MM.1S (cell line): Measurements from ENCODE around the gene AQP2.
A peak's percentile ranks its signal among the peaks of the same experiment; 100 is the strongest.

ENCODE experiments used
- DNase-seq: peaks from one replicate; pipeline ENCODE4 v3.0.0-alpha.2; 2015
- H2AFZ ChIP-seq: fragments of 300-600 bp; sonication (generic); 2 replicates; pipeline ENCODE4 v1.6.0; 2016; ENCODE audit warnings: antibody characterized with exemption, low read length
- H3F3A ChIP-seq: fragments of 300-600 bp; sonication (generic); 2 replicates; pipeline ENCODE4 v1.6.1; 2016; ENCODE audit warnings: mild to moderate bottlenecking, antibody characterized with exemption, low read length, moderate library complexity, mixed read lengths; ENCODE audit not compliant: insufficient read depth
- H3K27ac ChIP-seq: fragments of 300-600 bp; sonication (generic); 2 replicates; pipeline ENCODE4 v1.5.1; 2016; ENCODE audit warnings: mild to moderate bottlenecking, low read length
- H3K27me3 ChIP-seq: fragments of 300-600 bp; sonication (generic); replicated peaks from 2 replicates; pipeline ENCODE4 v1.6.0; 2016; ENCODE audit warnings: low read length; ENCODE audit not compliant: insufficient read depth
- H3K36me3 ChIP-seq: fragments of 300-600 bp; sonication (generic); replicated peaks from 2 replicates; pipeline ENCODE4 v1.6.1; 2016; ENCODE audit warnings: mild to moderate bottlenecking, low read length, mixed read lengths; ENCODE audit not compliant: insufficient read depth
- H3K4me1 ChIP-seq: fragments of 300-600 bp; sonication (generic); 2 replicates; pipeline ENCODE4 v1.6.1; 2016; ENCODE audit warnings: low read length, mixed read lengths
- H3K4me2 ChIP-seq: fragments of 300-600 bp; sonication (generic); 2 replicates; pipeline ENCODE4 v1.6.0; 2016; ENCODE audit warnings: low read depth, low read length
- H3K4me3 ChIP-seq: fragments of 300-600 bp; sonication (generic); 2 replicates; pipeline ENCODE4 v1.5.1; 2016; ENCODE audit warnings: low read length, mixed read lengths
- H3K79me2 ChIP-seq: fragments of 300-600 bp; sonication (generic); 2 replicates; pipeline ENCODE4 v1.6.1; 2016; ENCODE audit warnings: mixed run types, low read length, mixed read lengths
- H3K9ac ChIP-seq: fragments of 300-600 bp; sonication (generic); 2 replicates; pipeline ENCODE4 v1.6.1; 2016; ENCODE audit warnings: low read length, mixed read lengths
- H3K9me2 ChIP-seq: fragments of 300-600 bp; sonication (generic); replicated peaks from 2 replicates; pipeline ENCODE4 v1.6.1; 2016; ENCODE audit warnings: mild to moderate bottlenecking, low read length, mixed read lengths; ENCODE audit not compliant: insufficient read depth
- H3K9me3 ChIP-seq: fragments of 300-600 bp; sonication (generic); replicated peaks from 2 replicates; pipeline ENCODE4 v1.6.1; 2016; ENCODE audit warnings: mild to moderate bottlenecking, low read length, mixed read lengths; ENCODE audit not compliant: insufficient read depth
- H4K20me1 ChIP-seq: fragments of 300-600 bp; sonication (generic); 2 replicates; pipeline ENCODE4 v1.6.1; 2016; ENCODE audit warnings: mild to moderate bottlenecking, low read length, moderate library complexity, mixed read lengths; ENCODE audit not compliant: insufficient read depth
- CTCF ChIP-seq: fragments of 300-600 bp; sonication (generic); IDR thresholded peaks from 2 replicates; pipeline ENCODE4 v1.5.1; 2016; ENCODE audit warnings: antibody characterized with exemption, low read length, mixed read lengths
- EZH2 ChIP-seq: fragments of 300-600 bp; sonication (generic); optimal IDR thresholded peaks from 2 replicates; pipeline ENCODE3; 2017; ENCODE audit warnings: low read depth, mild to moderate bottlenecking, antibody characterized with exemption, low read length, mixed read lengths
- EZH2phosphoT487 ChIP-seq: fragments of 300-600 bp; sonication (generic); IDR thresholded peaks from 2 replicates; pipeline ENCODE4 v1.6.1; 2018; ENCODE audit warnings: antibody characterized with exemption, low read length

The AQP2 gene

GRCh38 chr12:49945394-49946080 is 5.0 kb upstream of the AQP2 start:
- peak; percentile 75 for DNase-seq
- Histone ChIP-seq H3K9ac (peak overlapping the region; percentile 25; the same call in 1 of the 2 replicates), H3K4me3 (peak overlapping the region; percentile 22; the same call in 1 of the 2 replicates)

GRCh38 chr12:49946086-49946485 is 4.5 kb upstream of the AQP2 start:
- Histone ChIP-seq H3K9me2 (no peaks in the 10 kb centered on the region), H3K27me3 (no peaks in the 10 kb centered on the region), H3K79me2 (no peaks in the 10 kb centered on the region), H3K9me3 (no peaks in the 10 kb centered on the region), H3K4me2 (no peak overlapping the region), H3K4me1 (0 out of 2 replicates have a peak, but pooled peaks cover 6% of the 10 kb centered on the region), H3K36me3 (no peaks in the 10 kb centered on the region), H3F3A (no peaks in the 10 kb centered on the region), H2AFZ (peak overlapping the region; percentile 93), H4K20me1 (no peaks in the 10 kb centered on the region), H3K9ac (no peak overlapping the region), H3K27ac (no peak overlapping the region), H3K4me3 (no peak overlapping the region)
- DNase-seq = no peak
- TF ChIP-seq EZH2 = no peak

More at GRCh38 chr12:49945394-49946080, 5.0 kb upstream of the AQP2 start:
- Histone ChIP-seq H3K4me2 (peak overlapping the region; percentile 80), H3K27ac (no peak overlapping the region), H2AFZ (peak overlapping the region; percentile 93), H3K79me2 (no peaks in the 10 kb centered on the region), H3K36me3 (no peaks in the 10 kb centered on the region), H3K9me3 (no peaks in the 10 kb centered on the region), H3F3A (no peaks in the 10 kb centered on the region), H4K20me1 (no peaks in the 10 kb centered on the region), H3K27me3 (no peaks in the 10 kb centered on the region), H3K9me2 (no peaks in the 10 kb centered on the region), H3K4me1 (0 out of 2 replicates have a peak, but pooled peaks cover 6% of the 10 kb centered on the region)
- TF ChIP-seq EZH2phosphoT487 (no peak), EZH2 (no peak), CTCF (peak; percentile 89)

GRCh38 chr12:49946497-49946896 is 4.0 kb upstream of the AQP2 start:
- H3K79me2 ChIP-seq = no peaks in the 10 kb centered on the region
- H3K36me3 ChIP-seq = no peaks in the 10 kb centered on the region
- H4K20me1 ChIP-seq = no peaks in the 10 kb centered on the region
- H3K4me3 ChIP-seq = no peak overlapping the region
- H3K9me2 ChIP-seq = no peaks in the 10 kb centered on the region
- no peaks in the 10 kb centered on the region for H3F3A ChIP-seq
- H2AFZ ChIP-seq = no peak overlapping the region
- H3K4me2 ChIP-seq = no peak overlapping the region
- no peak for DNase-seq
- 0 out of 2 replicates have a peak, but pooled peaks cover 6% of the 10 kb centered on the region for H3K4me1 ChIP-seq
- no peaks in the 10 kb centered on the region for H3K9me3 ChIP-seq
- no peaks in the 10 kb centered on the region for H3K27me3 ChIP-seq
- no peak overlapping the region for H3K9ac ChIP-seq
- no peak for TF ChIP-seq CTCF
- TF ChIP-seq EZH2 = no peak
- TF ChIP-seq EZH2phosphoT487 = no peak
- H3K27ac ChIP-seq = no peak overlapping the region

GRCh38 chr12:49947593-49948226 is 2.8 kb upstream of the AQP2 start:
- no peaks in the 10 kb centered on the region for H3F3A ChIP-seq
- no peaks in the 10 kb centered on the region for H3K79me2 ChIP-seq
- H3K4me2 ChIP-seq = no peak overlapping the region
- H2AFZ ChIP-seq = no peak overlapping the region
- H3K9me3 ChIP-seq = no peaks in the 10 kb centered on the region
- no peak overlapping the region for H3K4me3 ChIP-seq
- H3K9ac ChIP-seq = no peak overlapping the region
- no peak overlapping the region for H3K27ac ChIP-seq
- no peaks in the 10 kb centered on the region; the same call in 1 of the 2 replicates for H3K27me3 ChIP-seq
- no peaks in the 10 kb centered on the region for H4K20me1 ChIP-seq
- no peaks in the 10 kb centered on the region for H3K36me3 ChIP-seq
- TF ChIP-seq EZH2 = no peak
- no peak for TF ChIP-seq CTCF
- TF ChIP-seq EZH2phosphoT487 = no peak
- 0 out of 2 replicates have a peak, but pooled peaks cover 6% of the 10 kb centered on the region for H3K4me1 ChIP-seq
- no peak for DNase-seq
- no peaks in the 10 kb centered on the region for H3K9me2 ChIP-seq
